ENCODE data around the gene SBK2. TPM values are rescaled to one million over a fixed set of nuclear protein-coding genes. Genes with fewer than 3 reads are reported as not detected.

SBK2 gene
- total and polyA plus RNA-seq, 9 of the 15 experiments (the other 6 are each of a cell fraction or from before 2014, with no cell fraction given), result not detected

- TF ChIP-seq ZNF407 (IDR thresholded peaks at IDR 0.05; ENCODE audit: low read depth) (no peak), CLOCK (CRISPR knock-in tag; IDR thresholded peaks at IDR 0.05; ENCODE audit: borderline replicate concordance) (no peak), POLR3A (IDR thresholded peaks at IDR 0.05; ENCODE audit: borderline replicate concordance, extremely low read depth, insufficient read depth, insufficient read length) (no peak), DDX20 (tag; IDR thresholded peaks at IDR 0.05; ENCODE audit: low read depth) (no peak), SFPQ (IDR thresholded peaks at IDR 0.05; ENCODE audit: low read depth, low read length) (no peak), BRF1 (IDR thresholded peaks at IDR 0.05; ENCODE audit: borderline replicate concordance, extremely low read depth, insufficient read length) (no peak), ADNP (tag; IDR thresholded peaks at IDR 0.05) (no peak), THRA (IDR thresholded peaks at IDR 0.05) (no peak), SP1 (CRISPR knock-in tag; IDR thresholded peaks at IDR 0.05) (peak; percentile 8; the same call in 1 of the 2 replicates), HDGF (IDR thresholded peaks at IDR 0.05) (no peak), ZBTB1 (CRISPR knock-in tag; IDR thresholded peaks at IDR 0.05; ENCODE audit: borderline replicate concordance, low read depth) (no peak), NR4A1 (CRISPR knock-in tag; IDR thresholded peaks at IDR 0.05) (no peak), NR4A1 (tag; IDR thresholded peaks at IDR 0.05) (no peak), ZNF561 (CRISPR knock-in tag; conservative IDR thresholded peaks at IDR 0.05) (no peak)
These were observed 43.8 kb upstream of the SBK2 start, which contains the start of gene ZNF579 (continued) for GRCh38 chr19:55580628-55581144.
